NCI-H526 treated with DMSO at 0.1 percent for 48 hours (cell line): ENCODE measurements around the gene MAP1LC3B.

ENCODE experiments used
- DNase-seq: peaks from one replicate; lab custom pipeline; 2025; lab: John Stamatoyannopoulos, UW

The MAP1LC3B gene

DNA sequence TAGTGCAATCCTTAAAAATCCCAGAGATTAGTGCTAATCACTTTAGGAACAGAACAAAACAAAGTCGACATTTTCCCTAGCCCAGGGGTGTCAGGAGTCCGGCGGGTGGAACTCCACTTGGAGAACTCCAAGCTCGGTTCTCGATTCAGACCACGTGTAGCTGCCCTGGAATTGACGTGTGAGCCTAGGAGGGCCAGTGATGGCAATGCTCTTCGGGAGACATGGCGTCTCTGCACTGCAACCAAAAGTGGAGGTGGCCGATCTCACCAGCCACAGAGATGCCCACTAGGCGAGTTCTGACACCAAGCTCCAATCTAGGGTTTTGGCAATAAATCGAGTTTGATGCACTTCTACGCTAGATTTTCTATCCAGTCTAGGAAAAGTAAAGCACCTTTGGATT, 17.6 kb downstream of the MAP1LC3B start:
- no peak for DNase-seq

GRCh38 chr16:87410530-87410929, 18.4 kb downstream of the MAP1LC3B start:
- no peak for DNase-seq

DNA sequence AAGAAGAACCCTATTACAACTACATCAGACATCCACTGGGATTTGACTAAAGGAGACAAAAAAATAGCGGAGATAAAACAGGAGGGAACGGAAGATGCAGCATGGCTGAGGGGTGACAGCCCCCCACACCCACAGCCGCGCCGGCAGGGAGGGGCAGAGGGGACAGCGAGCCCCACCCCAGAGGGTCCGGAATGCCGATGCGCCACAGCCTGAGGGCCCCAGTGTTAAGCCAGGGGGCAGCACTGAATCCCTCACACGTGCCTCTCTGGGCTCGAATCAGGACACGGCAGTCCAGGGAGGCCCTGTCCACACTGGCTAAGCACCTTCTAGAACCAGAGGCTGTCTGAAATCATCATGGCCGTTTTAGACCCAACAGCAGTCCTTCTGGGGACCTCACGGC, 18.8 kb downstream of the MAP1LC3B start:
- DNase-seq = no peak

GRCh38 chr16:87411375-87412271, 19.5 kb downstream of the MAP1LC3B start:
- no peak for DNase-seq

DNA sequence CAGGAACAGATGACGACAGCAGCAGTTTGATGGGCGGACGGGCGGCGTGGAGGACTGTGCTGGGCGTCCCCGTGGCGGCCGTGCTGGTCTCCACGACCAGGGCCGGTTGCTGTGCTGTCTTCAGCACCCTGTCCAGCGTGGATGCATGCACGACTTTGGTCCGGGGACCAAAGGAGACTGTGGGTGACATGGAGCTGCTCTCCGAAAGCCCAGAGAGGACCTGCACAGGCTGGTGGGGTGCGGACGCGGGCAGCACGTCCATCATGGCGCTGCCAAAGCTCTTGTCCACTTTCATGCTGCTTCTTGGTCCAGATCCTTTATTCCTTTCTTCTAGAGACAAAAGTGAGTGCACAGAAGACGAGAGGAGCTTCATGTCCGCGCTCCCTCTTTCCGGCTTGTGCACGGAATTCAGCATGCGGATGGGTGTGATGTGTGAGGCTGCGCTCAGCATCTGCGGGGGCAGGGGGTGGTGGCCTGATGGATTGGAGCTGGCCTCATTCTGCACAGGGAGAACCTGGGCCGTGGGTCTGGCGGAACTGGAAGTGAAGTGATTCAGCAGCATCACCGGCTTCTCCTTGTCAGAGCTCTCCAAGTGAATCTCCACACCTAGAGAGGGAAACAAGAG, 20.3 kb downstream of the MAP1LC3B start:
- DNase-seq = no peak

DNA sequence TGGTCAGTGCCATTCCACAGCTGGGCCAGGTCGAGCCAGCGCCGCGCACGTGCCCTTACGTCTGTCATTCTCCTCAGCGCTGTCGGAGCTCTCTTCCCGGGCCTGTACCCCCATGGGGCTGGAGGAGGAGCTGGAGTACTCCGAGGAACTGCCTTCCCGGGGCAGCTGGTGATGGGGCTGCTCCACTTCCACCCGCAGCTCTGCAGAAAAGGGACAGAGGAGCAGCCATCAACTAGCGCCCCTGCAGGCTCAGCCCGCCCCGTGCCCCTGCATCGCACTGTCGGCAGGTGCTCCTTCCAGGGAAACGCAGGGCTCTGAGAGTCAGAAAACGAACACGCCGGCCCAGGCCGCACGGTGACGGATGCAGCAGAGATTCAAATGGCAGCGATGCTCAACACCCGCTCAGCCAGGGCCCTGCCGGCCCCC, 20.9 kb downstream of the MAP1LC3B start:
- DNase-seq = no peak

- no peak for DNase-seq
Observed at GRCh38 chr16:87414251-87414680, 22.1 kb downstream of the MAP1LC3B start.

DNA sequence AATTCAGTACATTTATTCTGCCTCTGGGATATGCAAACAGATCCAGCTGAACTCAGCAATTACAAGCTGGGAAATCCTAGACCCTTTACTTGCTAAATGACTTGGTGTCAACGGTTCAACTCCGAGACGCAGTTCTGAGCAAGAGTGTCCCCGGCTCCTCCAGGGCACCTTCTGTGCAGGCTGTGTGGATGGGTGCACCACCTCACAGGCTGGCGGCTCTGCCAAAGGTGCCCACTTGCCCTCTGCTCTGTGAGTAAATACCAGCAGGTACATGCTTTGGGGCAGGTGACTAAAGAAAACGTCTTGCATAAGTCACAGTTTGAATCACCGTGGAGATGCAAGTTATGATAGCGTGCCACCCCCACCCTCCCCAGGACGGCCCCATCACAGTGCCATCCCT, 23.3 kb downstream of the MAP1LC3B start:
- DNase-seq = no peak

DNA sequence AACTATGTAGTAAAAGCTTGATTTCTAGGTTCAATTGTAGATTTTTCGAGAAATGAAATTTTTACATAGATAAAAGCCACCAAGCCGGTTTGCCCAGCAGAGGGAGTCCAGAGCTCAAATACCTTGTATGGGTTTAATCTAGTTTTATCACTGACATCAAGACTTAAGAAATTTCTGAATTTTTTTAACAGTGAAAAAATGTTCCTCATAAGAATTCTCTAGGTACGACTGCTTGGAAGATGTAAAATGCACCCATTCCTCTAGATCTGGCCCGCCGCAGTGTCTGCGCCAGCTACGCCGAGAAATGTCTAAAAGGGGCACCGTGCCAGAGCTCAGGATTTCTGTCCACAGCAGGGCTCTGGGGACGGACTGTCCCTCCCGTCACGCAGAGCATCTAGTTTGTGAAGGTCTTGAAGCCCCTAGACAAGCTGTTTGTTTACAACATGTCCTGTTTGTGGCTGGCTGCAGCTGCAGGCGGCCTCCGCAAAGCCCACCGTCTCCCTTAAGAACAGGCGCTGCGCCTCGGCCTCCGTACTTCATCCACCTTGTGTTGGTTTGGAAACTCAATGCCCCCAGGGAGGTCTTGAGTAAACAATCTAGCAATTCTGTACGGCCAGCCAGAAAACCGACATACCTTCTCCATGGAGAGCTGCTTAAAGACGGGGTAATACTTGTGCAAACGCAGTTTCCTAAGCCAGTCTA, 24.8 kb downstream of the MAP1LC3B start:
- no peak for DNase-seq

- no peak for DNase-seq
Observed at GRCh38 chr16:87417528-87417910, 25.4 kb downstream of the MAP1LC3B start.

- DNase-seq = no peak
Observed at GRCh38 chr16:87418216-87418615, 26.1 kb downstream of the MAP1LC3B start.

- no peak for DNase-seq
Observed at GRCh38 chr16:87418644-87419043, 26.5 kb downstream of the MAP1LC3B start.

- no peak for DNase-seq
Observed at GRCh38 chr16:87420026-87421002, 28.2 kb downstream of the MAP1LC3B start.

DNA sequence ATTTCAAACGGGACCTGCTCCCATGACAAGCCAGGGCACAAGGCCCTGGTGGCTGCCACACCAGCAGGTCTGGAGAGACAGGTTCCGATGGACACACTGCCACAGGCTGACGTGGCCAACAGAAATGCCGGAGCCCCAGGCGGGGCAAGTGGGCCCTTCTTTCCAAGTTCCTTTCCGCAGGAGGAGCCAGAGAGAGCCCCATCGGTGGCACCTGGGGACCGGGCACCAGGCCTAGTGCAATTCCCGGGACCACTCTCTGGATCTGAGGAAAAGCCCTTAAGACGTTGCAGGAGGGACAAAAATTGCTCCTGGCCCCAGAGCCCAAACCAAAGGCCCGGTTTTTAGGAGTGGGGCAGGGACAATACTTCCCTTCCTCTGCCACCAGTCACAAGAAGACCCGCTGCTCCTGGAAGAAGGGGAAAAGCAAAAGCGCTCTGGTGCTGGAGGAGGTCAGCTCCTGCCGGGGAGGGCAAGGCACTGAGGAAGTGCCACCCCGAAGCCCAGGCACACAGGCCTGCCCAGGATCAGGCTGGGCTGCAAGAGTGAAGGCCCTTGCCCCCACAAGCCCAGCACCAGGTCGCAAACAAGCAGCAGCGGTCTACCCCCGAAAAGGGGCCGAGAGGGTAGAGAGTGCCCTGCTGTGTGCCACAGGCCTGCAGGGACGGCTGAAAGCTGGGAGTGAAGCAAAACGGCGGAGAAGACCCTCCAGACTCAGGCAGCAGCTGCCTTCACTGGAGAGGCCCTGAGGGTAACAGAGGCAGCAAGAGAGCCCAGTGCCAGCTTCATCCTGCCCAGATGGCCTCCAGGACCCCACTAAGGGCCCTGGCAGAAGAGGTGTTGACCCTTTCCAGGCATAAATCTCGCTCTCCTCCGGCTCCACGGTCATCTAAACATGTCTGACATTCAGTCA, 29.1 kb downstream of the MAP1LC3B start:
- DNase-seq = no peak

DNA sequence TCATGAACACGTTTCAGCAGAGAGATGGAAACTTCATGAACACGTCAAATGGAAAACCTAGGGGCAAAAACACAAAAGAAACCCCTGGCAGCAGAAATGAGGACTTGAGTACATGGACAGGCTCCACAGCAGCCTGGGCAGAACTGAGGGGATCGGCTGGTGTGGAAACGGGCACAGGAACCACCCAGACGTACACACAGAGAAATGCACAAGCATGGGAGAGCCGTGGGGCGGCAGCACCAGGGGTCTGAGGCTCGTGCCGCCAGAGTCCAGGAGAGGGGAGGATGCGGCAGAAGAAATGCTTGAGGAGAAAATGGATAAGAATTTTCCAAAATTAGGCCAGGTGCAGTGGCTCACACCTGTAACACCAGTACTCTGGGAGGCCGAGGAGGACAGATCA, 30.0 kb downstream of the MAP1LC3B start:
- no peak for DNase-seq

GRCh38 chr16:87423429-87423828, 31.3 kb downstream of the MAP1LC3B start:
- DNase-seq = no peak

- no peak for DNase-seq
Observed at GRCh38 chr16:87424266-87424665, 32.1 kb downstream of the MAP1LC3B start.

- no peak for DNase-seq
Observed at GRCh38 chr16:87425941-87426340, 33.8 kb downstream of the MAP1LC3B start.

GRCh38 chr16:87426423-87427215, 34.5 kb downstream of the MAP1LC3B start:
- DNase-seq = no peak

- DNase-seq = no peak
Observed at GRCh38 chr16:87431926-87432325, 39.8 kb downstream of the MAP1LC3B start.
